Right ventricle myocardium superior (tissue), 1 donor: ENCODE results near the gene CASQ1. TPM values are rescaled to one million over a fixed set of nuclear protein-coding genes. Genes with fewer than 3 reads are reported as not detected.
A peak's percentile ranks its signal among the peaks of the same experiment; 100 is the strongest.

Experiments used
- ATAC-seq: fragments of 200-7000 bp; cut with Tn5 transposase; one replicate; pipeline ENCODE4 v1.9.1; 2020; ENCODE audit warnings: mild to moderate bottlenecking; ENCODE audit not compliant: poor library complexity
- DNase-seq: peaks from one replicate; pipeline ENCODE4 v3.0.0-alpha.2; 2020
- intact Hi-C: fragments of 100-400 bp; cut with DNase I; formaldehyde crosslinking; loops from one replicate; pipeline ENCODE4 v1.11.2; 2022
- long read RNA-seq: library from polyadenylated mRNA; unstranded; transcript quantifications from one replicate; pipeline ENCODE4 v2.0.0, GENCODE V29; 2021
- total RNA-seq: library from RNA; stranded (reverse); fragmentation: NEBNext Ultra II Directional; extraction: Animal tissue kit (Norgen Biotek cat#: 25700); gene quantifications from one replicate; pipeline ENCODE4 v1.2.1, GENCODE V29; 2021
- donor health status: DM: no; HTN: yes; CAD: no; lungs with severe emphysema.

CASQ1 gene
- 12.6 TPM for total RNA-seq
- long read RNA-seq, transcript CASQ1-201 (11 exons, 1,897 nt) = major isoform, 17 of 17 reads
- long read RNA-seq, partial matches to known transcripts = 0 of 17 reads
- long read RNA-seq, other reads (novel, unspliced or antisense) = 0 of 17 reads

- DNase-seq = peak; percentile 79
- intact Hi-C loops = loop anchor here (5.0 kb wide), 2 partner anchors 62 to 102 kb away; no protein-coding TSS in a partner anchor
- ATAC-seq = peak; percentile 45
These were observed at the start of gene CASQ1 for GRCh38 chr1:160189649-160190625. Gene CASQ1, plus strand, starts transcription at chr1:160190575. Its CDS starts 177 bp downstream, at chr1:160190752.

GRCh38 chr1:160143695-160144094 is 46.7 kb upstream of the CASQ1 start:
- peak; percentile 9 for ATAC-seq
- intact Hi-C loops = no loop called here
- DNase-seq = no peak

- ATAC-seq = no peak
These were observed 45.5 kb upstream of the CASQ1 start for GRCh38 chr1:160144921-160145320.

GRCh38 chr1:160146107-160146506 is 44.3 kb upstream of the CASQ1 start:
- ATAC-seq (no peak), DNase-seq (no peak)
- intact Hi-C loops = no loop called here

More at GRCh38 chr1:160144921-160145320, 45.5 kb upstream of the CASQ1 start:
- DNase-seq = no peak
- intact Hi-C loops = no loop called here

GRCh38 chr1:160148121-160148520 is 42.3 kb upstream of the CASQ1 start:
- DNase-seq (no peak), ATAC-seq (peak; percentile 46)
- intact Hi-C loops = no loop called here

GRCh38 chr1:160149233-160149632 is 41.1 kb upstream of the CASQ1 start:
- intact Hi-C loops = no loop called here
- DNase-seq (no peak), ATAC-seq (no peak)

GRCh38 chr1:160149716-160150115 is 40.7 kb upstream of the CASQ1 start:
- intact Hi-C loops = no loop called here
- DNase-seq = no peak

GRCh38 chr1:160151303-160151702 is 39.1 kb upstream of the CASQ1 start, which contains the start of gene ATP1A4:
Gene ATP1A4, plus strand, starts transcription at chr1:160151603. Its CDS starts 438 bp downstream, at chr1:160152041.
- no peak for ATAC-seq
- DNase-seq = no peak
- intact Hi-C loops = no loop called here

More at GRCh38 chr1:160149716-160150115, 40.7 kb upstream of the CASQ1 start:
- ATAC-seq = no peak

- no peak for DNase-seq
- ATAC-seq = no peak
- intact Hi-C loops = no loop called here
These were observed 35.6 kb upstream of the CASQ1 start for GRCh38 chr1:160154790-160155189.

- intact Hi-C loops = no loop called here
- no peak for DNase-seq
- no peak for ATAC-seq
These were observed 34.0 kb upstream of the CASQ1 start for GRCh38 chr1:160156361-160156760.

- intact Hi-C loops = no loop called here
These were observed 33.2 kb upstream of the CASQ1 start for GRCh38 chr1:160157174-160157573.

GRCh38 chr1:160158031-160158430 is 32.3 kb upstream of the CASQ1 start:
- intact Hi-C loops = no loop called here
- DNase-seq (no peak), ATAC-seq (no peak)

More at GRCh38 chr1:160157174-160157573, 33.2 kb upstream of the CASQ1 start:
- ATAC-seq (no peak), DNase-seq (no peak)

GRCh38 chr1:160158534-160158933 is 31.8 kb upstream of the CASQ1 start:
- intact Hi-C loops = no loop called here
- ATAC-seq (no peak), DNase-seq (no peak)

GRCh38 chr1:160159846-160160245 is 30.5 kb upstream of the CASQ1 start:
- DNase-seq (no peak), ATAC-seq (peak; percentile 60)
- intact Hi-C loops = no loop called here

GRCh38 chr1:160161965-160162705 is 28.2 kb upstream of the CASQ1 start:
- no peak for DNase-seq
- intact Hi-C loops = no loop called here
- ATAC-seq = peak; percentile 58

- intact Hi-C loops = no loop called here
- ATAC-seq = no peak
- no peak for DNase-seq
These were observed 27.4 kb upstream of the CASQ1 start for GRCh38 chr1:160162931-160163330.

- ATAC-seq (no peak), DNase-seq (no peak)
- intact Hi-C loops = no loop called here
These were observed 26.8 kb upstream of the CASQ1 start for GRCh38 chr1:160163615-160164014.

GRCh38 chr1:160164121-160164520 is 26.3 kb upstream of the CASQ1 start:
- intact Hi-C loops = no loop called here
- no peak for ATAC-seq
- DNase-seq = no peak
